ENCODE data around the gene TULP4. TPM values are rescaled to one million over a fixed set of nuclear protein-coding genes. Genes with fewer than 3 reads are reported as not detected.
"Not testable (repeated sequence)": the region's sequence is repeated elsewhere in the genome, so short reads cannot be mapped to it uniquely, and the experiment has no call there.

Gene TULP4
- polyA plus RNA-seq, 1 donor from 2014 or later: 42.3 TPM

DNA sequence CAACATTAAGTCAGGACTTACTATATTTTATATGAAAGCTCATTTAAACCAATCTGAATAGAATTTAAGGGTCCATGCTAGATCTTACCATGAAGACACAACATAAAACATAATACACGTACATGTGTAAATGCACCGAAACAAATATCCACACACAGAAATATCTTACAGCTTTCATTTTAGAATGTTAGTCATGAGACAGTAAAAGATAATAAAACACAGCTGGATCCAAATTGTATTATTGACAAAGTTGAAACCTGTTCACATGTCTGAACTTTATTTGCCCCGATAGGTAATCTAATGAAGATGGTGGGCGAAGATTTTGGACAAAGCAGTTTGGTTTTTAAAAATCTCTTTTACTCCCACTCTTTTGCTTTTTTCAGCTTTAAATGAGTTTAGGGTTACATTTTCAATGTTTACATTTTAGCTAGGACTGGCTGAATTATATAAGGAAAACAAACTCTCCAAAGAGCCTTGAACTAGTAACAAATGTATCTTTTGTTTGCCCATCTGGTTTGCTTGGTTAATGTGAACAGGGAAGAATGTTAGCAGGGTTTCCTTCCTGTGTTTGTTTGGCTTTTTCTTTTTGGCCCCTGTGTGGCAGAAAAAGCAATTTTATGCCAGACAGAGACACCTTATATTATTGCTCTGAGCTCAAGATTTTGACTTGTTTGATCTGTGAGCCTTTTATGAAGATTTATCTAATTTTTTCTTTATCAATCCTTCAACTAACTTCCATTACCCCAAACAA lies 242.5 kb downstream of the TULP4 start:
- Mint-ChIP-seq H3K36me3 (no peaks in the 10 kb centered on the region), H3K27ac (no peak overlapping the region), H3K9me3 (no peaks in the 10 kb centered on the region), H3K4me3 (no peak overlapping the region), H3K27me3 (peaks cover 7% of the 10 kb centered on the region), H3K4me1 (peaks cover 4 to 5% (median 5%) of the 10 kb centered on the region in 3 donors)

DNA sequence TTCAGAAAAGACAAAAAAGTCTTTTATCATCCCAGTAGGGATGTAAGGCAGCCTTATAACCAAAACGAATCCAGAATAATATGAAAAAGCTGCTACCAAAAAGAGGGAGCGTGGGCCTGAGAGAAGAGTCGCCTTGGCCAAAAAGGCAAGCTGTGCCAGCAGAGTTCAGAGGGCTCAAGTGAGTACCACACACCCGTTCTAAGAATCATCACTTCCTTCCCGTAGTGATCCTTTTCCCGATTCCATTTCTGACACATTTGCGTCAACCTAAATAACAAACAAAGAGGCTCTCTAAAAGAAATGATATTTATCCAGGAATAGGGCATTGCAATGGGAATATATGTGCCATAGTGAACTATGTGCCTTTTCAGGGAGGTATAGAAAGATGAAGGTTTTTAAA lies 243.8 kb downstream of the TULP4 start:
- H3K27ac Mint-ChIP-seq: peak overlapping the region in 1 of 3 donors; percentile 7
- H3K27me3 Mint-ChIP-seq: peaks cover 7% of the 10 kb centered on the region
- no peaks in the 10 kb centered on the region for H3K36me3 Mint-ChIP-seq
- peaks cover 9 to 11% (median 10%) of the 10 kb centered on the region in 3 donors for H3K4me1 Mint-ChIP-seq
- no peaks in the 10 kb centered on the region for H3K9me3 Mint-ChIP-seq
- peak overlapping the region in 1 of 4 donors; percentile 37 for H3K4me3 Mint-ChIP-seq

DNA sequence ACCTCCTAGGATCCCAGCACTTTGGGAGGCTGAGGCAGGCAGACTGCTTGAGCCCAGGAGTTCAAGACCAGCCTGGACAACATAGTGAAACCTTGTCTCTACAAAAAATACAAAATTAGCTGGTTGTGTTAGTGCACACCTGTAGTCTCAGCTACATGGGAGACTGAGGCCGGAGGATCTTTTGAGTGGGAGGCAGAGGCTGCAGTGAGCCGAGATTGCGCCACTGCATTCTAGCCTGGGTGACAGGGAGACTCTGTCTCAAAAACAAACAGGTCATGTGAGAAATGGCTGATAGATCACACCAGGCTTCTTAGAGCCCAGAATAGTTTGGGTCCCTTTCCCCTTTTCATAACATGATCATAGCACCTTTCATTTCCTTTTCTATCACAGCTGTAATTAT lies 244.8 kb downstream of the TULP4 start:
- H3K4me3 Mint-ChIP-seq, H3K36me3 Mint-ChIP-seq, H3K9me3 Mint-ChIP-seq, H3K27me3 Mint-ChIP-seq, H3K27ac Mint-ChIP-seq: not testable (repeated sequence)
- H3K4me1 Mint-ChIP-seq: peaks cover 14 to 21% (median 20%) of the 10 kb centered on the region in 3 donors

DNA sequence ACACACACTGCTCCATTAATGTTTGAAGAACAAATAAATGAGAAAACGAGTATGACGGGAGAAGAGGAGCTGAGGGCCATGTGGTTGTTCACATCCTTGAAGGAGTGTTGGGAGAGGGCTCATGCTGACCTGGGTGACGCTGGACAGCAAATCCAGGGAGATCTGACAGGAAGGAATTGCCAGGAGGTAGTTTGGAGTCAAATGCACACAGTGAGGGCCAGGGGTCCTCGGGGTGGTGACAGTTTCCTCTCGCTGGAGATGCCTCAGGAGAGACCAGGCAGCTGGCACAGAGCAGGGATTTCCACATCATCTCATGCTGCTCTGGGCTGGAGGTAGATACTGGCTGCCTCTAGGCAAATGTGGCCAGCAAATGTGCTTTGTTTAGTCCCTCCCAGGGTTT lies 245.7 kb downstream of the TULP4 start:
- H3K27ac Mint-ChIP-seq: peak overlapping the region in 2 of 3 donors; percentile 16 to 28
- H3K9me3 Mint-ChIP-seq: no peaks in the 10 kb centered on the region
- H3K36me3 Mint-ChIP-seq: no peaks in the 10 kb centered on the region
- H3K27me3 Mint-ChIP-seq: peaks cover under 1% of the 10 kb centered on the region
- peak overlapping the region in 1 of 4 donors; percentile 78 for H3K4me3 Mint-ChIP-seq
- H3K4me1 Mint-ChIP-seq: peaks cover 18 to 23% (median 21%) of the 10 kb centered on the region in 3 donors

DNA sequence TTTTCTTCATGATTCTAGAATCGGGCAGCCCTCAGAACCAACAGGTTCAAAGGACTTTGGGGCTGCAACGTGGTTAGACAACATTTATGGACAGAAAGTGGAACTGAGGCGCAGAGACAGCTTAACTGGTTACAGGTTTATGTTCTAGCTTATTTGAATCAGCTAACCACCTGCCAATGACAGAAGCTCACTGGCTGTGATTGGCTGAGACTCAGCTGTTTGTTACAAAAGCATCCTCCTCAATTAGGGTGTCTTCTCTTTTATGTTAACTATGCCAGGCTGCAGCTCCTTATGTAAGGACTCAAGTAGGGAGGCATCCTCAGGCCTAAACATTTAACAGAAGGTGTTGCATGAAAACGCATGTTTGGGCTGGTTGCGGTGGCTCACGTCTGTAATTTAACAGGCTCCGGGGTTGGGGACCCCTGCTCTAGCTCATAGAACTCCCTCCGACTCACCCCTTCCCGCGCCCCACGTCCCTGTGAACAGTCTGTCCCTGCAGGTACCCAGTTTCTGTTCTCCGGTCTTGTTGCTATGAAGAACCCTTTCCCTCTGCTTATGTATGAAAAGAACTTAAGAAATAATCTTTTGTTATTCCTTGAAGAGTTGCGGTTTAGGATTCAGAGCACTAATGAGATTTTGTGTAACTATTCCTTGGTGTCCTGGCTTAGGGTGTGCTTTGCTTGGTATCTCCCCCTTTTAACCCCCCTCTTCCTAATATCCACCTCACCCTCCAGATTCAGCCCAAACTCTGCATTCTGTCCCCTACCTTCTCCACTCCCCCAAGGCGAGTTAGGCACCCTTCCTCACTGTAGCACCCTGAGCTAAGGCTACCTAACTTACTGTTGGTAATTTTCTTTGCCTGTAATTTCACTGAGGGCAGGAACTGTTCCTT lies 246.4 kb downstream of the TULP4 start:
- Mint-ChIP-seq H3K27ac (peak overlapping the region; percentile 16 to 84 (median 28)), H3K4me1 (peaks cover 20 to 23% (median 21%) of the 10 kb centered on the region in 3 donors), H3K9me3 (no peaks in the 10 kb centered on the region), H3K36me3 (no peaks in the 10 kb centered on the region), H3K4me3 (peak overlapping the region; percentile 78 to 87 (median 83)), H3K27me3 (no peaks in the 10 kb centered on the region)

DNA sequence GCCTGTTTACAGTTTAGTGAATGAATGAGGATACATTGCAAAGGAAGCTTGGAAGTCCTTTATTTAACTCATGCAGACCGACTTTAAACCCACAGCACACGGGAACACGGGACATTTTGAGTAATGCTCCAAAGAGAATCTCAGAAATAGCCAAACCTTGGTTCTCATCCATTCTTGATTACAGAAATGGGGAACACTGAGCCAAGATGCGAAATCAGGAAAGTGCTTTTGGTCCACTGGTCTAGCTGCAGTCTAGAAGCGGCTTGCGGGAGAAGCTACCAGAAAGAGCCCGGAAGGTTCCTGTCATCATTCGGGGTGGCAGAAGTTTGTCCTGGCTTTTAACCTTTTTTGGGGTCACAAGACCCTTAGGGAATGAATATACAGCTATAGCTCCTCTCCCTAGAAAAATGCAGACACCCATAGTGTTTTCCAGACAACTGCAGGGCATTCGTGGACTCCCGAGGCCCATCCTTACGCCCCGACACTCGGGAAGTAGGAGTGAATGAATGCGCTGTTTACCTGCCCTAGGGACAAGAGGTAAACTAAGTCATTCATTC lies 247.2 kb downstream of the TULP4 start:
- Mint-ChIP-seq H3K9me3 (no peaks in the 10 kb centered on the region), H3K27ac (peak overlapping the region in 2 of 3 donors; percentile 25 to 84), H3K27me3 (no peaks in the 10 kb centered on the region), H3K4me1 (peaks cover 20 to 25% (median 21%) of the 10 kb centered on the region in 3 donors), H3K4me3 (peak overlapping the region; percentile 78 to 87 (median 84)), H3K36me3 (no peaks in the 10 kb centered on the region)

DNA sequence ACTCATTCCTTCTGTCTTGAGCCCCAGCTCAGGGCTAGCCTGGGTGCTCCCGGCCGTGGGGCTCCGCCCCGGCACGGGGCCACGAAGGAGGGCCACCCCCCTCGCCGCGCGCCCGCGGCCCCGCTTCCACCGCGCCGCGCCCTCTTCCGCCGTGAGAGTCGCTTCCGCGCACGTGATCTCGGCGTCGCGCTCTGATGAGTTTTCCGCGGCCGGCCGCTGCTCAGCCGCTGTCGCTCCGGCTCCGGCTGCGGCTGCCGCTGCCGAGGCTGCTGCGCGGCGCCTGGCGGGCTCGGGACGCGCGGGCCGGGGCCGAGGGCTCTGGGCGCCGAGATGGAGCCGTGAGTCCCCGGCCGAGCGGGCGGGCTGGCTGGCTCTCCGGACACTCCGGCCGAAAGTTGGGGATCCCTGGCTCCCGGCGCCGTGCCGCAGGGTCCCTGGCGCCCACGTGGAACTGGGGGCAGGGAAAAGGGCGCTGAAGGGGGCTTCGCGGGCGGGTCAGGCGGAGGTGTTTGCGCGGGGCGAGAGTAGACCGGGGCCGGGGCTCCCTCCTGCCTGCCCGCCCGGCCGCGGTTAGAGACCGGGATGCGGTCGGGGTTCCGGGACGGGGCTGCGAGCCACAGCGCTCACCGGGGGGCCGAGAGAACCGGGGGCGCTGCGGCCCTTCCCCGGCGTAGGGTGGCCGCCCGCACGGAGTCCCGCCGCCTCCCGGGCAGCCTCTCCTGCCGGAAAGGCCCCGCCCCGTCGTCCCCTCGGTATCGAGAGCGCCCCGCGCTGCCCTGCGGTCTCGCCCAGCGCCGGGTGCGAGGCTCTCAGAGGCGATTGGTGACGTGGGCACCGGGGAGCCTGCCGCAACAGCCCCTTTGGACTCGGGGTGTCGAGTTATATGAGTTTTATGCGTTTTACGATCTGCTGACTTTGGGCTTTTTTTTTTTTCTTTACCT lies 247.9 kb downstream of the TULP4 start, which contains the start of gene TMEM181:
Gene TMEM181 (plus strand): TSS at position 197 of the 941 bp plus-strand sequence. CDS start 134 bp downstream, at position 331.
- Mint-ChIP-seq H3K27me3 (no peaks in the 10 kb centered on the region), H3K4me3 (peak within 1 kb of the TSS; percentile 87 to 98 (median 96)), H3K9me3 (no peaks in the 10 kb centered on the region), H3K36me3 (no peaks in the 10 kb centered on the region), H3K4me1 (peaks cover 21 to 29% (median 21%) of the 10 kb centered on the region in 3 donors), H3K27ac (peak within 1 kb of the TSS; percentile 70 to 94 (median 88))

DNA sequence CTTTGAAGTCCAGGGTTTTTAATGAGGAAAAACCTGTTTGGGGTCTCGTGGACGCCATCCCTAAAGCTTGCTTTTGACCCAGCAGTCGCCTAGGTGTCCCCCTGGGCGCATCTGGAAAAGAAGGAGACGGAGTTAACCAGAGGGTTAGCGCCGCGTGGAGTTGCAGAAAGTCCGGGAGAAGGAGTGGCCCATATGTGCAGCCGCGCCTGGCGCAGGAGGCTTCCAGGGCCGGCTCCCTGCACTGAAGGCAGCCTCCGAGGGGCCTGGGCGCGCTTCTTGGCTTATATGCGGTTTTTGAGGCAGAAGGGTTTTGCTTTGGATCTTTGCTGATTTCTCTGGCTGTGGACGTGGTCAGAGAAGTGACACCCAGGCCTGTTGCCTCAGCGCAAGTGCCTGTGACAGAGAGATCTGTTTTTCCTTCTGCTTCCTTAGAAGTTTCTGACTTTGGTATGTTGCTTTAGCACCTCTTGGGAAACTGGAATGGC lies 248.6 kb downstream of the TULP4 start:
- peak overlapping the region; percentile 87 to 98 (median 96) for H3K4me3 Mint-ChIP-seq
- H3K27me3 Mint-ChIP-seq: no peaks in the 10 kb centered on the region
- peaks cover 2% of the 10 kb centered on the region for H3K36me3 Mint-ChIP-seq
- peaks cover 21 to 32% (median 22%) of the 10 kb centered on the region in 3 donors for H3K4me1 Mint-ChIP-seq
- H3K9me3 Mint-ChIP-seq: no peaks in the 10 kb centered on the region
- peak overlapping the region; percentile 70 to 94 (median 88) for H3K27ac Mint-ChIP-seq

Other genes starting within 250 kb of the TULP4 start
- gene SERAC1, start 144.2 kb upstream of the TULP4 start, polyA plus RNA-seq: 2.1 TPM
- 19.7 TPM for gene GTF2H5, start 144.1 kb upstream of the TULP4 start, polyA plus RNA-seq
- gene TMEM181, start 247.6 kb downstream of the TULP4 start, polyA plus RNA-seq: 2.2 TPM

All from IgD-negative memory B cell (primary cell).